ENCODE results near the gene CDKN2B-AS1. TPM values are rescaled to one million over a fixed set of nuclear protein-coding genes. Genes with fewer than 3 reads are reported as not detected.

Gene CDKN2B-AS1
- polyA plus RNA-seq, 2 donors = 0.28 to 0.47 TPM

GRCh38 chr9:22097707-22098106, 103.1 kb downstream of the CDKN2B-AS1 start:
- H3K9me3 ChIP-seq (ENCODE audit: control insufficient read depth in 2 of 2, insufficient read depth in 1 of 2, low read depth in 1 of 2, low read length in 1 of 2) = no peaks in the 10 kb centered on the region
- no peaks in the 10 kb centered on the region for H3K4me1 ChIP-seq (ENCODE audit: control insufficient read depth in 2 of 2, insufficient read depth in 2 of 2, low read length in 1 of 2)
- no peak overlapping the region for H3K27ac ChIP-seq (ENCODE audit: low read depth in 2 of 2, low read length in 1 of 2)
- WGBS, 2 donors = 64 to 73% methylated on average over 1 of the region's 1 CpG
- no peaks in the 10 kb centered on the region for H3K36me3 ChIP-seq (ENCODE audit: control insufficient read depth in 2 of 2, insufficient read depth in 2 of 2, low read length in 1 of 2)
- H3K27me3 ChIP-seq (ENCODE audit: control insufficient read depth in 1 of 2, insufficient read depth in 2 of 2, low read length in 2 of 2) = no peaks in the 10 kb centered on the region
- H3K4me3 ChIP-seq (ENCODE audit: low read depth in 1 of 2, low read length in 2 of 2) = no peak overlapping the region

- H3K4me1 ChIP-seq (ENCODE audit: control insufficient read depth in 2 of 2, insufficient read depth in 2 of 2, low read length in 1 of 2) = peaks cover 0 to 3% of the 10 kb centered on the region in 2 donors
- H3K27ac ChIP-seq (ENCODE audit: low read depth in 2 of 2, low read length in 1 of 2) = no peak overlapping the region
These were observed 104.2 kb downstream of the CDKN2B-AS1 start for GRCh38 chr9:22098643-22099332.

GRCh38 chr9:22100626-22101025, 106.0 kb downstream of the CDKN2B-AS1 start:
- Histone ChIP-seq H3K4me3 (ENCODE audit: low read depth in 1 of 2, low read length in 2 of 2) (no peak overlapping the region), H3K9me3 (ENCODE audit: control insufficient read depth in 2 of 2, insufficient read depth in 1 of 2, low read depth in 1 of 2, low read length in 1 of 2) (no peaks in the 10 kb centered on the region), H3K36me3 (ENCODE audit: control insufficient read depth in 2 of 2, insufficient read depth in 2 of 2, low read length in 1 of 2) (no peaks in the 10 kb centered on the region), H3K27ac (ENCODE audit: low read depth in 2 of 2, low read length in 1 of 2) (no peak overlapping the region), H3K27me3 (ENCODE audit: control insufficient read depth in 1 of 2, insufficient read depth in 2 of 2, low read length in 2 of 2) (no peaks in the 10 kb centered on the region), H3K4me1 (ENCODE audit: control insufficient read depth in 2 of 2, insufficient read depth in 2 of 2, low read length in 1 of 2) (peaks cover 0 to 3% of the 10 kb centered on the region in 2 donors)
- WGBS, 2 donors = 82 to 83% methylated on average over 2 of the region's 2 CpGs

More at GRCh38 chr9:22098643-22099332, 104.2 kb downstream of the CDKN2B-AS1 start:
- Histone ChIP-seq H3K36me3 (ENCODE audit: control insufficient read depth in 2 of 2, insufficient read depth in 2 of 2, low read length in 1 of 2) (no peaks in the 10 kb centered on the region), H3K4me3 (ENCODE audit: low read depth in 1 of 2, low read length in 2 of 2) (no peak overlapping the region), H3K27me3 (ENCODE audit: control insufficient read depth in 1 of 2, insufficient read depth in 2 of 2, low read length in 2 of 2) (no peaks in the 10 kb centered on the region), H3K9me3 (ENCODE audit: control insufficient read depth in 2 of 2, insufficient read depth in 1 of 2, low read depth in 1 of 2, low read length in 1 of 2) (no peaks in the 10 kb centered on the region)
- 69 to 73% methylated on average over 3 of the region's 3 CpGs for WGBS, 2 donors

- H3K9me3 ChIP-seq (ENCODE audit: control insufficient read depth in 2 of 2, insufficient read depth in 1 of 2, low read depth in 1 of 2, low read length in 1 of 2) = no peaks in the 10 kb centered on the region
- H3K36me3 ChIP-seq (ENCODE audit: control insufficient read depth in 2 of 2, insufficient read depth in 2 of 2, low read length in 1 of 2) = no peaks in the 10 kb centered on the region
- no peaks in the 10 kb centered on the region for H3K27me3 ChIP-seq (ENCODE audit: control insufficient read depth in 1 of 2, insufficient read depth in 2 of 2, low read length in 2 of 2)
- WGBS, 2 donors = 85 to 86% methylated on average over 4 of the region's 4 CpGs
- H3K4me3 ChIP-seq (ENCODE audit: low read depth in 1 of 2, low read length in 2 of 2) = no peak overlapping the region
- peaks cover 0 to 3% of the 10 kb centered on the region in 2 donors for H3K4me1 ChIP-seq (ENCODE audit: control insufficient read depth in 2 of 2, insufficient read depth in 2 of 2, low read length in 1 of 2)
- H3K27ac ChIP-seq (ENCODE audit: low read depth in 2 of 2, low read length in 1 of 2) = no peak overlapping the region
These were observed 107.8 kb downstream of the CDKN2B-AS1 start for GRCh38 chr9:22102146-22103053.

DNA sequence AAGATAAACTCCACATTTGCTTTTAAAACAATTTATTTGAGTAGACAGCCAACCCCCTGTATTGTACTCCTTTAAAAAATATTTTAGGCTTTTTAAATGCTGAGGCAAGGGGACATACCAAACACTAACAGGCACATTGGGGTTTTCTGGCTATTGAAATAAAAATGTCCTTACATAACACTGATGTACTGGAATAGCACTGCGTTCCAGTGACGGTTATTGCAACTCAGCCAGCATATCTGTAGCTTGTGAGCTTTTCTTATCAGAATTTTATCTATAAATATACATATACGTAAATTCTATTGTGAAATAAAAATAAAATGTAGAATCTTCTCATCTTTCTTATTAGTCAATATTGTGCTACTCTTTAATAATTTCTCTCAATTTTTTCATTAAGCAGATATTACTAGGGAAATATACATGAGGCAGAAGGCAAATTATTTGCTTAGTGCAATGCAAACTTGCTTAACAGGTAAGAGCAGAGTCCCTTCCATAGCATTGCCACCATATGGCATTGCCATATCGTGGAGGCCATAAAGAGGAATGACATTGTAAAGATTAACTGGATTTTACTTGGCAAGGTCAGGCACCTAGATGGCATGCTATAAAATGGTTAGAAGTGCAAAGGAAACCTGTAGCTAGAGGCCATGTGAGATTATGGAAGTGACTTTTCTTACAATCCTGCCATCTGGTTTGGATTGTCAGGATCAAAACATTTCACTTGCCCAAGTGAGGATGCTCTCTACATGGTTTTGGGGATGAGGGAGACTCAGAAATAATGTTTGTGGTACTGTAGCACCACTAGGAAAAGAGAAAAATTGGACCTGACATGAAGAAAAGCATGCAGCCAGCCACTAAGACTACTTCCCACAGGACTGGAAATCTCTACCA, 109.3 kb downstream of the CDKN2B-AS1 start:
- WGBS, 2 donors = 64 to 73% methylated on average over 4 of the region's 4 CpGs
- Histone ChIP-seq H3K4me1 (ENCODE audit: control insufficient read depth in 2 of 2, insufficient read depth in 2 of 2, low read length in 1 of 2) (peaks cover 0 to 3% of the 10 kb centered on the region in 2 donors), H3K9me3 (ENCODE audit: control insufficient read depth in 2 of 2, insufficient read depth in 1 of 2, low read depth in 1 of 2, low read length in 1 of 2) (no peaks in the 10 kb centered on the region), H3K27me3 (ENCODE audit: control insufficient read depth in 1 of 2, insufficient read depth in 2 of 2, low read length in 2 of 2) (no peaks in the 10 kb centered on the region), H3K36me3 (ENCODE audit: control insufficient read depth in 2 of 2, insufficient read depth in 2 of 2, low read length in 1 of 2) (no peaks in the 10 kb centered on the region), H3K27ac (ENCODE audit: low read depth in 2 of 2, low read length in 1 of 2) (no peak overlapping the region), H3K4me3 (ENCODE audit: low read depth in 1 of 2, low read length in 2 of 2) (no peak overlapping the region)

DNA sequence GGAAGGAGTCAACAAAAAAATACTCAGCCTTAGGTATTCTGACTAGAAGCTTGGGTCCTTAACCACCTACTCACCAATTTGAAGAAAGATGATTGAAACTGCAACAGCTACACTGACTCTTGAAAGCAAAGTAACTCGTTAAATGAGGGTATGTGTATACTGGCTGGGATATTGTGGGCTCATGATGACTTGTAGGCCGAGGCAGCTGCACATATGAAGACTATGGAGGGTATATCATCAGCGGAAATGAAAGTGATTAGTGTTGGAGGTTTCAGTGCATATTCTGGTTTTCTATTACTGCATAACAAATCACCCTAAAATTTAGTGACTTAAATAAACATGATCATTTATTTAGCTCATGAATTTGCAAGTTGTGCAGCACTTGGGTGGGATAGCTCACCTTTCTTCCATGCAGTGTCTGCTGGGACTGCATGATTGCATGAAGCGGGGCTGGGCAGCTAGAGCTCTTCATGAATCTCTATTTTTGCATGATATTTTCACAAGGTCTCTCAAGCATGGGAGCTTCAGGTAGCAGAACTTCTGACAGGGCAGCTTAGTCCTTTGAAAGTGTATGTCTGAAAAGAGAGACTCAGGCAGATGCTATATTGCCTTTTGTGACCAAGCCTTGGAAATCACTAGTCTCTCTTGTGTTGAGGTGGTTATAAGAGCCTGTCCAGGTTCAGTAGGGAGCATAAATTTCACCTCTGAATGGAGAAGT, 110.6 kb downstream of the CDKN2B-AS1 start:
- Histone ChIP-seq H3K4me1 (ENCODE audit: control insufficient read depth in 2 of 2, insufficient read depth in 2 of 2, low read length in 1 of 2) (peaks cover 0 to 3% of the 10 kb centered on the region in 2 donors), H3K4me3 (ENCODE audit: low read depth in 1 of 2, low read length in 2 of 2) (no peak overlapping the region), H3K27ac (ENCODE audit: low read depth in 2 of 2, low read length in 1 of 2) (no peak overlapping the region), H3K9me3 (ENCODE audit: control insufficient read depth in 2 of 2, insufficient read depth in 1 of 2, low read depth in 1 of 2, low read length in 1 of 2) (no peaks in the 10 kb centered on the region), H3K36me3 (ENCODE audit: control insufficient read depth in 2 of 2, insufficient read depth in 2 of 2, low read length in 1 of 2) (no peaks in the 10 kb centered on the region), H3K27me3 (ENCODE audit: control insufficient read depth in 1 of 2, insufficient read depth in 2 of 2, low read length in 2 of 2) (no peaks in the 10 kb centered on the region)
- WGBS, 2 donors = 83 to 84% methylated on average over 4 of the region's 4 CpGs

DNA sequence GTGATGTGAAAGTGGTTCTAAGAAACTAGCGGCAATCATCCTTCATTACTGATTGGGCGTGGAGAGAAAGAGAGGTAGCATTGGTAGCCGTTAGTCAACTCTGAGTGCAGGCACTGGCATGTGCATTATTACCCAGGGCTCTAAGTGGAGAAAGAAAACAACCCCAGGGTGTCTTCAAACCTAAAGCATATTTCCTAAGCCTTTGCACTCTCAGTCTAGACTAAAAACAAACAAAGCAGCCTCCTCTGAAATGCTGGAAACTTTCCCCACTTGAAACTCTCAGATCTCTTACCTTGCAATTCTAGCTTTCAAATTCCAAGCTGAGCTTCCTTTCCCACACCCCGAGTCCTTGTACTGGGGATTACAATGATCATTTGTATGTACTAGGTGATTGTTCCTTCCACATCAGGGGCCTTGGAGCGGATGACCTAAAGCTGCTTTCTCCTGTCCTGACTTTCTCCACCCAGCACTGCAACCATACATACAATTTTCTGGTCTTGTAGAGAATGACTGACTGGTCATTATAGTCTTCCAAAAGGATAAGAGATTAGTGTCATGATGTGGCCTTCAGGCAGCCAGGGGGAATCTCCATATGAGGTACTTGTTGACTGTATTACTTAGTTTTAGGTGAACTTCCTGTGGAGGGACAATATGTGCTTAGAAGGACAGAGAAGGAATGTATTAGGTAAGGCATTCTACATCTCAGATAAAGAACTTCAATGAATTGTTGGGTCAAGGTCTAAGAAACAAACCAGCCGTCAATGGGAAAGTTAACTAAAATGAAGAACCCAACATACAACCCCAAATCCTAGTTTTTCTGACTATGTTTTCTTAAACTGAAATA, 112.8 kb downstream of the CDKN2B-AS1 start:
- Histone ChIP-seq H3K9me3 (ENCODE audit: control insufficient read depth in 2 of 2, insufficient read depth in 1 of 2, low read depth in 1 of 2, low read length in 1 of 2) (no peaks in the 10 kb centered on the region), H3K36me3 (ENCODE audit: control insufficient read depth in 2 of 2, insufficient read depth in 2 of 2, low read length in 1 of 2) (no peaks in the 10 kb centered on the region), H3K27ac (ENCODE audit: low read depth in 2 of 2, low read length in 1 of 2) (no peak overlapping the region), H3K4me3 (ENCODE audit: low read depth in 1 of 2, low read length in 2 of 2) (no peak overlapping the region), H3K27me3 (ENCODE audit: control insufficient read depth in 1 of 2, insufficient read depth in 2 of 2, low read length in 2 of 2) (no peaks in the 10 kb centered on the region), H3K4me1 (ENCODE audit: control insufficient read depth in 2 of 2, insufficient read depth in 2 of 2, low read length in 1 of 2) (peaks cover 0 to 3% of the 10 kb centered on the region in 2 donors)
- 62 to 64% methylated on average over 6 of the region's 6 CpGs for WGBS, 2 donors

GRCh38 chr9:22108581-22109370, 114.2 kb downstream of the CDKN2B-AS1 start:
- Histone ChIP-seq H3K27me3 (ENCODE audit: control insufficient read depth in 1 of 2, insufficient read depth in 2 of 2, low read length in 2 of 2) (no peaks in the 10 kb centered on the region), H3K4me3 (ENCODE audit: low read depth in 1 of 2, low read length in 2 of 2) (no peak overlapping the region), H3K4me1 (ENCODE audit: control insufficient read depth in 2 of 2, insufficient read depth in 2 of 2, low read length in 1 of 2) (no peaks in the 10 kb centered on the region), H3K36me3 (ENCODE audit: control insufficient read depth in 2 of 2, insufficient read depth in 2 of 2, low read length in 1 of 2) (no peaks in the 10 kb centered on the region), H3K27ac (ENCODE audit: low read depth in 2 of 2, low read length in 1 of 2) (no peak overlapping the region), H3K9me3 (ENCODE audit: control insufficient read depth in 2 of 2, insufficient read depth in 1 of 2, low read depth in 1 of 2, low read length in 1 of 2) (no peaks in the 10 kb centered on the region)
- WGBS, 2 donors = 49 to 59% methylated on average over 4 of the region's 4 CpGs

Measured in esophagus (tissue), 2 donors.